Sigmoid colon (tissue), 3 donors: ENCODE measurements around the gene ABHD15.

Source experiments
- POLR2A ChIP-seq, 2 donors: fragments of 450-650 bp; IDR thresholded peaks; one replicate each; pipeline ENCODE4 v1.6.1; 2016; ENCODE audit warnings: antibody characterized with exemption in 2 of 2, mild to moderate bottlenecking in 2 of 2, moderate library complexity in 2 of 2
- TF ChIP-seq, protein P1 (sequence below), 4 experiments: fragments of 450-650 bp in 3 of 4; fragments of 200-600 bp in 1 of 4; IDR thresholded peaks; one replicate each; pipeline ENCODE4 v1.5.1; 2016 to 2019; ENCODE audit warnings: antibody characterized with exemption in 4 of 4, mild to moderate bottlenecking in 3 of 4, moderate library complexity in 2 of 4

DNA sequence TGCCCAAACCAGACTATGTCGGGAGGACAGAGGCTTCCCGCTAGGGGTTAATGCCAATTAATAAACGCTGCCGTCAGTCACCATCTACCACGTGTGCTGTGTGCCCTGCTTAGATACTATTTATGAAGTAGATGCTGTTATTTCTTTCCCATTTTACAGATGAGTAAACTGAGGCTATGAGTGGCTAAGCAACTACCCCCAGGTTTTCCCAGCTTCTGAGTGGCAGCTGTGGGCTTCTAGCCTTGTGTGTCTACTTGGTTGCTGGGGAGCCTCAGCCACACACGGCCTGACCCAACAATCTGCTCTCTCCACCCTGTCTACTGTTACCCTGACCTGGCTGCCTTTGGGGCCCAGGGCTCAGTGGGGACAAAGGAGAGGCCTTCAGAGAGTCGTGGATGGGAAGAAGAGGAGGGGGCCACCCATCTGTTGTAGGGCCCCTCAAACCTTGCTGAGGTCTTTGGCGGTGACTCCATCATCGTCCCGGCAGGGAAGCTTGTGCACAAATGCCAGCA lies 15.5 kb upstream of the ABHD15 start:
- TF ChIP-seq, protein P1, sequence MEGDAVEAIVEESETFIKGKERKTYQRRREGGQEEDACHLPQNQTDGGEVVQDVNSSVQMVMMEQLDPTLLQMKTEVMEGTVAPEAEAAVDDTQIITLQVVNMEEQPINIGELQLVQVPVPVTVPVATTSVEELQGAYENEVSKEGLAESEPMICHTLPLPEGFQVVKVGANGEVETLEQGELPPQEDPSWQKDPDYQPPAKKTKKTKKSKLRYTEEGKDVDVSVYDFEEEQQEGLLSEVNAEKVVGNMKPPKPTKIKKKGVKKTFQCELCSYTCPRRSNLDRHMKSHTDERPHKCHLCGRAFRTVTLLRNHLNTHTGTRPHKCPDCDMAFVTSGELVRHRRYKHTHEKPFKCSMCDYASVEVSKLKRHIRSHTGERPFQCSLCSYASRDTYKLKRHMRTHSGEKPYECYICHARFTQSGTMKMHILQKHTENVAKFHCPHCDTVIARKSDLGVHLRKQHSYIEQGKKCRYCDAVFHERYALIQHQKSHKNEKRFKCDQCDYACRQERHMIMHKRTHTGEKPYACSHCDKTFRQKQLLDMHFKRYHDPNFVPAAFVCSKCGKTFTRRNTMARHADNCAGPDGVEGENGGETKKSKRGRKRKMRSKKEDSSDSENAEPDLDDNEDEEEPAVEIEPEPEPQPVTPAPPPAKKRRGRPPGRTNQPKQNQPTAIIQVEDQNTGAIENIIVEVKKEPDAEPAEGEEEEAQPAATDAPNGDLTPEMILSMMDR (IDR thresholded peaks at IDR 0.05) = no peak
- TF ChIP-seq POLR2A (IDR thresholded peaks at IDR 0.05) = no peak
